ENCODE measurements around the gene NRXN3. TPM values are rescaled to one million over a fixed set of nuclear protein-coding genes. Genes with fewer than 3 reads are reported as not detected.

NRXN3 gene
- total RNA-seq, 1 experiment from 2014 or later, result not detected

- Histone ChIP-seq H3K9me3 (ENCODE audit: control insufficient read depth, insufficient read depth, low read depth, low read length) (no peaks in the 10 kb centered on the region), H3K4me3 (ENCODE audit: low read depth in 2 of 2, low read length in 2 of 2) (no peak overlapping the region), H3K36me3 (ENCODE audit: control insufficient read depth, insufficient read depth, low read length) (no peaks in the 10 kb centered on the region), H3K4me1 (ENCODE audit: control insufficient read depth, insufficient read depth, low read length) (no peaks in the 10 kb centered on the region), H3K27ac (ENCODE audit: low read length) (no peak overlapping the region), H3K27me3 (ENCODE audit: control insufficient read depth, insufficient read depth, low read length) (no peaks in the 10 kb centered on the region)
- ATAC-seq (no peak), DNase-seq (ENCODE audit: low read depth, low spot score) (no peak)
- ChIA-PET POLR2A (no interaction called here), CTCF (no interaction called here)
- intact Hi-C loops (cut with micrococcal nuclease; ENCODE audit: unreplicated experiment), result no loop called here
- BruUV-seq (replicated peaks), result no TSS peak
- TF ChIP-seq, protein P1, sequence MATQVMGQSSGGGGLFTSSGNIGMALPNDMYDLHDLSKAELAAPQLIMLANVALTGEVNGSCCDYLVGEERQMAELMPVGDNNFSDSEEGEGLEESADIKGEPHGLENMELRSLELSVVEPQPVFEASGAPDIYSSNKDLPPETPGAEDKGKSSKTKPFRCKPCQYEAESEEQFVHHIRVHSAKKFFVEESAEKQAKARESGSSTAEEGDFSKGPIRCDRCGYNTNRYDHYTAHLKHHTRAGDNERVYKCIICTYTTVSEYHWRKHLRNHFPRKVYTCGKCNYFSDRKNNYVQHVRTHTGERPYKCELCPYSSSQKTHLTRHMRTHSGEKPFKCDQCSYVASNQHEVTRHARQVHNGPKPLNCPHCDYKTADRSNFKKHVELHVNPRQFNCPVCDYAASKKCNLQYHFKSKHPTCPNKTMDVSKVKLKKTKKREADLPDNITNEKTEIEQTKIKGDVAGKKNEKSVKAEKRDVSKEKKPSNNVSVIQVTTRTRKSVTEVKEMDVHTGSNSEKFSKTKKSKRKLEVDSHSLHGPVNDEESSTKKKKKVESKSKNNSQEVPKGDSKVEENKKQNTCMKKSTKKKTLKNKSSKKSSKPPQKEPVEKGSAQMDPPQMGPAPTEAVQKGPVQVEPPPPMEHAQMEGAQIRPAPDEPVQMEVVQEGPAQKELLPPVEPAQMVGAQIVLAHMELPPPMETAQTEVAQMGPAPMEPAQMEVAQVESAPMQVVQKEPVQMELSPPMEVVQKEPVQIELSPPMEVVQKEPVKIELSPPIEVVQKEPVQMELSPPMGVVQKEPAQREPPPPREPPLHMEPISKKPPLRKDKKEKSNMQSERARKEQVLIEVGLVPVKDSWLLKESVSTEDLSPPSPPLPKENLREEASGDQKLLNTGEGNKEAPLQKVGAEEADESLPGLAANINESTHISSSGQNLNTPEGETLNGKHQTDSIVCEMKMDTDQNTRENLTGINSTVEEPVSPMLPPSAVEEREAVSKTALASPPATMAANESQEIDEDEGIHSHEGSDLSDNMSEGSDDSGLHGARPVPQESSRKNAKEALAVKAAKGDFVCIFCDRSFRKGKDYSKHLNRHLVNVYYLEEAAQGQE (IDR thresholded peaks at IDR 0.05; ENCODE audit: insufficient read depth in 1 of 2, low read depth in 2 of 2, low read length in 1 of 2), result no peak
- TF ChIP-seq, protein P2, sequence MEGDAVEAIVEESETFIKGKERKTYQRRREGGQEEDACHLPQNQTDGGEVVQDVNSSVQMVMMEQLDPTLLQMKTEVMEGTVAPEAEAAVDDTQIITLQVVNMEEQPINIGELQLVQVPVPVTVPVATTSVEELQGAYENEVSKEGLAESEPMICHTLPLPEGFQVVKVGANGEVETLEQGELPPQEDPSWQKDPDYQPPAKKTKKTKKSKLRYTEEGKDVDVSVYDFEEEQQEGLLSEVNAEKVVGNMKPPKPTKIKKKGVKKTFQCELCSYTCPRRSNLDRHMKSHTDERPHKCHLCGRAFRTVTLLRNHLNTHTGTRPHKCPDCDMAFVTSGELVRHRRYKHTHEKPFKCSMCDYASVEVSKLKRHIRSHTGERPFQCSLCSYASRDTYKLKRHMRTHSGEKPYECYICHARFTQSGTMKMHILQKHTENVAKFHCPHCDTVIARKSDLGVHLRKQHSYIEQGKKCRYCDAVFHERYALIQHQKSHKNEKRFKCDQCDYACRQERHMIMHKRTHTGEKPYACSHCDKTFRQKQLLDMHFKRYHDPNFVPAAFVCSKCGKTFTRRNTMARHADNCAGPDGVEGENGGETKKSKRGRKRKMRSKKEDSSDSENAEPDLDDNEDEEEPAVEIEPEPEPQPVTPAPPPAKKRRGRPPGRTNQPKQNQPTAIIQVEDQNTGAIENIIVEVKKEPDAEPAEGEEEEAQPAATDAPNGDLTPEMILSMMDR (IDR thresholded peaks at IDR 0.05), result no peak
- no peak for TF ChIP-seq POLR2AphosphoS5 (IDR thresholded peaks at IDR 0.05; ENCODE audit: low read depth, low read length)
- no peak for TF ChIP-seq SIN3A (IDR thresholded peaks at IDR 0.05; ENCODE audit: borderline replicate concordance, insufficient read depth, low read depth, low read length)
- TF ChIP-seq TCF7L2 (IDR thresholded peaks at IDR 0.05; ENCODE audit: low read depth, low read length), result no peak
- in situ Hi-C loops (cut with HindIII; ENCODE audit: low pct_unique_long_range_greater_than_20kb, low sequenced_read_pairs), result no loop called here
Observed at GRCh38 chr14:78401866-78402265, 231.7 kb downstream of the NRXN3 start.

DNA sequence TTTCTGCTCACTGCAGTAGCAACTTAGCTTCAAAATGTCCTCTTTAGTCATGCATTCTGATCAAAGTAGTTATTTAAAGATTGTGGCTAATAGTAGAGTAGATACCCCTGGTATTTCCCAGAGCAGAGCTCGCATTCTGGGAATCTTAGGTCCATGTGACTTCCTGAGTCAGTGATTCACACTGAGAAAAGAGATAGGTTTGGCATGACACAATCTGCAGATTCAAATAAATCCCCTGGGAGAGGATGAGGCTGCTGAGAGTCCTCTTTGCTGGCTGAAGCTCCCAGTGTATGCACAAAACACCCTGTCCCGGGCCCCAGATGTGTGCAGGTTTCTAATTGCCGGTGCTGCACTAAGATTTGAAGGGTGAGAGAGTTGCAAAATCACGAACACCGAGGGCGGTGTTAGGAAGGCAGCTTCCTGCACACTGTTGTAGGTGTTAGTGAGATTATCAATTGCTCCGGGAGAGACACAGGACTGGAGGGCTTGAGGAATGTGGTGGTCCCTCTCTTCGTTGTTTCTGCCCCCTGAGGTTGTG, 233.2 kb downstream of the NRXN3 start:
- no peak for TF ChIP-seq TCF7L2 (IDR thresholded peaks at IDR 0.05; ENCODE audit: low read depth, low read length)
- no peak for DNase-seq (ENCODE audit: low read depth, low spot score)
- Histone ChIP-seq H3K4me3 (ENCODE audit: low read depth in 2 of 2, low read length in 2 of 2) (no peak overlapping the region), H3K36me3 (ENCODE audit: control insufficient read depth, insufficient read depth, low read length) (no peaks in the 10 kb centered on the region), H3K27me3 (ENCODE audit: control insufficient read depth, insufficient read depth, low read length) (no peaks in the 10 kb centered on the region), H3K9me3 (ENCODE audit: control insufficient read depth, insufficient read depth, low read depth, low read length) (no peaks in the 10 kb centered on the region), H3K4me1 (ENCODE audit: control insufficient read depth, insufficient read depth, low read length) (no peaks in the 10 kb centered on the region), H3K27ac (ENCODE audit: low read length) (no peak overlapping the region)
- in situ Hi-C loops (cut with HindIII; ENCODE audit: low pct_unique_long_range_greater_than_20kb, low sequenced_read_pairs), result no loop called here
- ChIA-PET POLR2A (no interaction called here), CTCF (interaction anchor here (0.6 kb wide), 1 partner anchor 342 kb away, joined by 3 read pairs; no protein-coding TSS in a partner anchor)
- intact Hi-C loops (cut with micrococcal nuclease; ENCODE audit: unreplicated experiment), result no loop called here
- BruUV-seq (replicated peaks), result no TSS peak
- no peak for ATAC-seq

- no peaks in the 10 kb centered on the region for H3K9me3 ChIP-seq (ENCODE audit: control insufficient read depth, insufficient read depth, low read depth, low read length)
- intact Hi-C loops (cut with micrococcal nuclease; ENCODE audit: unreplicated experiment), result no loop called here
- H3K27me3 ChIP-seq (ENCODE audit: control insufficient read depth, insufficient read depth, low read length), result no peaks in the 10 kb centered on the region
- no peaks in the 10 kb centered on the region for H3K4me1 ChIP-seq (ENCODE audit: control insufficient read depth, insufficient read depth, low read length)
- CTCF ChIA-PET, result no interaction called here
- no TSS peak for BruUV-seq (replicated peaks)
- in situ Hi-C loops (cut with HindIII; ENCODE audit: low pct_unique_long_range_greater_than_20kb, low sequenced_read_pairs), result no loop called here
- no peak overlapping the region for H3K4me3 ChIP-seq (ENCODE audit: low read depth in 2 of 2, low read length in 2 of 2)
- no peak overlapping the region for H3K27ac ChIP-seq (ENCODE audit: low read length)
- DNase-seq (ENCODE audit: low read depth, low spot score) (no peak), ATAC-seq (no peak)
- TF ChIP-seq, protein P2 (IDR thresholded peaks at IDR 0.05), result no peak
- TF ChIP-seq, protein P1 (IDR thresholded peaks at IDR 0.05; ENCODE audit: insufficient read depth in 1 of 2, low read depth in 2 of 2, low read length in 1 of 2), result no peak
- no peak for TF ChIP-seq TCF7L2 (IDR thresholded peaks at IDR 0.05; ENCODE audit: low read depth, low read length)
- no peak for TF ChIP-seq POLR2AphosphoS5 (IDR thresholded peaks at IDR 0.05; ENCODE audit: low read depth, low read length)
- TF ChIP-seq SIN3A (IDR thresholded peaks at IDR 0.05; ENCODE audit: borderline replicate concordance, insufficient read depth, low read depth, low read length), result no peak
- H3K36me3 ChIP-seq (ENCODE audit: control insufficient read depth, insufficient read depth, low read length), result no peaks in the 10 kb centered on the region
- POLR2A ChIA-PET, result no interaction called here
Observed at GRCh38 chr14:78405079-78405856, 235.1 kb downstream of the NRXN3 start.

All from Panc1 (cell line).